HG03135 (cell line): Measurements from ENCODE around the gene ATP11B.
"Not testable (repeated sequence)": the region's sequence is repeated elsewhere in the genome, so short reads cannot be mapped to it uniquely, and the experiment has no call there.

Experiments used
- ATAC-seq: cut with Tn5 transposase; IDR thresholded peaks from one replicate; pipeline ENCODE4 v1.9.1; 2021; ENCODE audit warnings: mild to moderate bottlenecking, moderate library complexity; ENCODE audit not compliant: unreplicated experiment

ATP11B gene

GRCh38 chr3:182794455-182795388 is 1.4 kb downstream of the ATP11B start:
- ATAC-seq = no peak

DNA sequence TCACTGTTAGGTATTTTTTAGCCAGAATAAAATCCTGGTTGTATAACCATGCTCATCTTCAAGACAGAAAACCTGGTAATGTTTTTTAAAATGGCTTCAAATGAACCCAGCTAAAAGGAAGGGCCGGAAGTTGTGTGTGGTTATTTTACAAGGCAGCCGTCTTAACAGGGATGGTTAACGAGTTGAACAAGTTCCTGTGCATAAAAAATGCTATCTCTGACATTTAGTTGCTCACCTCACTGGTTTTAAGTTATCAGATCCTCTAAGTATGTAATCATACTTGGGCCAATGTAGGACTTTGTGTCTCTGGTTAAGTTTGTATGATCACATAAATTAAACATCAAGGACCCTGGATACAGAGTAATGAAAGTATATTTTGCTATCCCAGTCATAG is 2.1 kb downstream of the ATP11B start:
- ATAC-seq = peak; percentile 25

DNA sequence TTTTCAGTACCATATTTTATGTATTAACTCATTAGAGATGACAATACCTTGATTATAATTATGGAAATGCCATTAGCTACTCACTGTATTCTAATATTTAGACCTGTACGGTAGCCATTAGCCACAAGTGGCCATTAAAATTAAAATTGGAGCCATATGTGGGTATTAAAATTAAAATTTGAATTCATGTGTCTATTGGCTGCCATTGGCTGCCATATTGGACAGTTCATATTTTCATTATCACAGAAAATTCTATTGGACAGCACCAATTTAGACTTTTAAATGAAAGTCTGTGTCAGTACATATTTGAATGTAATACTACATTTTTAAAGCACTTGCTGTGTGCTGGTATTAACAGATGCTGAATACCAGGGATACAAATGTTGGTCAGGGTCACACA is 3.0 kb downstream of the ATP11B start:
- no peak for ATAC-seq

DNA sequence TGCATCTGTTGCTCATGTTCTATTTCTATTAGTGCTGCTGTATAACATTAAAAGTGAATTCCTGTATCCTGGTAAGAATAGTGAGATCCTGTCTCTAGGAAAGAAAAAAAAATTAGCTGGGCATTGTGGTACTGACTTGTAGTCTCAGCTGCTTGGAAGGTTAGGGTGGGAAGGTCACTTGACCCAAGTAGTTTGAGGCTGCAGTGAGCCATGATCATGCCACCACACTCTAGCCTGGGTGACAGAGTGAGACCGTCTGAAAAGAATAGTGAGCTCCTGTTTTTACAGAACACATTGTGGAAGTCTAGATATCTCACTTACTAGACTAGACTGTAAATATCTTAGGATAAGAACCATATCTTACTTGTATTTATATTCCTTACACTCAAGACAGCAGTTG is 4.6 kb downstream of the ATP11B start:
- ATAC-seq = no peak

- ATAC-seq = not testable (repeated sequence)
Measured at GRCh38 chr3:182799143-182799542, 5.8 kb downstream of the ATP11B start.

GRCh38 chr3:182800508-182800907 is 7.2 kb downstream of the ATP11B start:
- ATAC-seq = no peak

DNA sequence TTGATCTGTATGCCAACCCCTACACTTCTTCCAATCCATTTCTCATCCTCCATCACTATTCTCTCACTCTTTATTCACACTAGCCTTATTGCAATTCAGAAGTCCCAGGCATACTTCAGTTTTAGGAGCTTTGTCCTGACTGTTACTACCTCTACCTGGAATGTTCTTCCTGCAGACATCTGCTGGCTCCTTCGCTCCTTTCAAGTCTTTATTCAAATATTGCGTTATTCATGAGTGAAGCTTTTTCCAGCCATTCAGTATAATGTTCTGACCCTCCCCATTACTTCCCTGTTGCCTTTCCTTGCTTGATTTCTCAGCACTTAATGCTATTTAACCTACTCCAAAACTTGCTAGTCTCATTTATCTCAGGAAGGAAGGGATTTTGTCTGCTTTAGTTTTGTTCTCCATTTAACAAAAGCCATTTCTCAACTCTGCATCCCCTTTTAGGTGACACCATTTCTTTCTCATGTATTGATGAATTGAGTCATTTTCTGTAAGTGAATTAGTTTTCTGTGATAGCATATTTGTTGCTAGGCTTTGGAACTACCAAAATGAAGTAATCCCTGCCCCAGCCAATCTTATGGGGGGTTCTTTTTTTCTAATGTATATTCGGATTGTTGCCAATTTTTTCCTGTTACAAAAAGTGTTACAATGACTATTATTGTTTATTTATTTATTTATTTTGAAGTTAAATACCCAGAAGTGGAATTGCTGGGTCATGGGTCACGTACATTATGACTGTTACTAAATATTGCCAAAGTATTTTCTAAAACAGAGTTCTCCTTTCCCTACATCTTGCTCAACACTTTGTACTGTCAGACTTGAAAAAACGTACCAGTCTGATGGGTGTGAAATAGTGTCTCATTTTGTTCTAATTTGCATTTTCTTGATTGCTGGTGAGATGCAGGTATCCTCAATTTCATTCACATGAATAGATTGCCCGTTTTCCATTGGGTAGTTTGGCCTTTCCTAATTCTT is 9.4 kb downstream of the ATP11B start:
- no peak for ATAC-seq

GRCh38 chr3:182803596-182803995 is 10.3 kb downstream of the ATP11B start:
- no peak for ATAC-seq

DNA sequence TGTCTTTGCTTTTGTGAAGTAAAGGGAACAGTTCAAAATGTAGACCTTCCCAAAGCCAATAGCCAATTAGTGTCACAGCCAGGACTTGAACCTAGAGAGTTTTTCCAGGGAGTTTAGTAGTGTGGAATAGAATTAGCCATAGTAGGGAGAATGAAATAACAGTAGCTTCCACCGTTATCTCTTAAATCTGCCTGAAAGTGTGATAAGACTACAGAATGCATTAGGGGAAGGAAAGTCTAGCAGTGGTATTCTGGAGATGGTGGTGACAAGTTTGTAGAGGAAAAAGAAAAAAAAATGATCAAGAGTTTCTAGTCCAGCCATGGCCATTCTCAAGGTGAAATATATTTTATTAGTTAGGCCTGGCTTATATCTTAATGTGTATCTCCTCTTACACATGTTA is 13.8 kb downstream of the ATP11B start:
- no peak for ATAC-seq

GRCh38 chr3:182808041-182808770 is 14.9 kb downstream of the ATP11B start:
- no peak for ATAC-seq

DNA sequence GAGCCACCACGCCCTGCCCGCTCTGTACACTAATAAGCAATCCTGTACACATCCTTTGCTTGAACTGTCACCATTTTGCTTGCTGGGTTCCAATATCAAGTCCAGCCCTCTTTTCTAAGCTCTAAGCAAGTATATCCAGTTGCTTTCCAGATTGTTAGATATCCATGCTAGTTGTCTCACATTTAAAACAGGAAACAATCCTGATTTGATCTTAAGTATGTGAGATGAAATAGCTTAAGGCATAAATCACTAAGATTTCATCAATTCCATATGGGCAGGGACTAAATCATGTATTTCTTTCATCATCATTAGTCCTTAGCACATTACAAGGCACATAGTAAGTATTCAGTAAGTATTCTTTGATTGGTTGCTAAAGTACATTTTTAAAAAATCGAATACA is 16.2 kb downstream of the ATP11B start:
- no peak for ATAC-seq

DNA sequence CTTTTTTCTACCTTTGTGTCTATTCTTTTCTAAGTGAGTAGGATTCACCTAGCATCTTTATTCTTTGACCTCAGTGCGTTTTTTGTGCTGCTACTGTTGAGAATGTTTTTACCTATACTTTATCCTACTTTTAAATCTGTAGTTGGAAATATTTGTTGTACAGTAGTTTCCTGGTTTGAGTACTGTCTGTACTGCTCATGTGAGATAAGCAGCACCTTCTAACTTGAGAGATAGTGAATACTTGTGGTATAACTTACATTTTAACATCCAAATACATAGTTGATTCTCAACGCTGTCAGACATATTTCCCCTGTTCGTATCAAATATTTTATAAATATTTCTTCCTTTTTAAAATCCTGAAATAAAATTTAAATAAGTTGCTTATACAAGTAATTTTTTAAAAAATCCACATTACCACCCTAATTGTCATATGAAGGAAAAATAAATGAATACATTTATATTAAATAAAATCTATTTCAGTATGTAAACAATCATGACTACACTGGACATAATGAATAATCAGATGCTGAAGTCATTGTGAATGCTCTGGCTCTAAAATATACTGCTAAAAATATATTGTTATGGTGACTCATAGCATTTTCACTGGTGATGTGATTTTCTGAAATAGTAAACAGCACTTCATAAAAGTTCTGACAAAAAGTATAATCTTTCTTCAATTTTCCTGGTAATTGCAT is 17.4 kb downstream of the ATP11B start:
- ATAC-seq = no peak

GRCh38 chr3:182811269-182811596 is 17.9 kb downstream of the ATP11B start:
- ATAC-seq = no peak

GRCh38 chr3:182812123-182812522 is 18.8 kb downstream of the ATP11B start:
- no peak for ATAC-seq

DNA sequence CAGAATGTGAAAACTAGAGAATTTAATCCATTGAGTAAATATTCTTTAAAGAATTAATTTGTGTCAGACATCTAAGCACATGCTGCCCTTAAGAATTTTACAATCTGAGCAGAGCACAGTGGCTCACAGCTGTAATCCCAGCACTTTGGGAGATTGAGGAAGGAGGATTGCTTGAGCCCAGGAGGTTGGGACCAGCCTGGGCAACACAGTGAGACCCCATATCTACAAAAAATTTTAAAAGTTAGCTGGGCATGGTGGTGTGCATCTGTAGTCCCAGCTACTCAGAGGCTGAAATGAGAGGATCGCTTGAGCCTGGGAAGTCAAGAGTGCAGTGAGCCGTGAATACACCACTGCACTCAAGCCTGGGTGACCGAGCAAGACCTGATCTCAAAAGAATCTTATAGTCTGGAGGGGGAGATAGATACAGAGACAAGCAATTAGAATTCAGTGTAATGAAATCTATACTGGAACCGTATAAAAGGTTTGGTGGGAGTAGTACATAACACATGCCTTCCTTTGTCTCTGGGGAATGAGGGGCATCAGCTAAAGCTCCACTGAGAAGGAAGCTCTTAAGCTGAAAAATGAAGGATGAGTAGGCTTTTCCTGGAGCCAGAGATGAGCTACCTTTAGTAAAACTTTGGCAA is 21.2 kb downstream of the ATP11B start:
- no peak for ATAC-seq

DNA sequence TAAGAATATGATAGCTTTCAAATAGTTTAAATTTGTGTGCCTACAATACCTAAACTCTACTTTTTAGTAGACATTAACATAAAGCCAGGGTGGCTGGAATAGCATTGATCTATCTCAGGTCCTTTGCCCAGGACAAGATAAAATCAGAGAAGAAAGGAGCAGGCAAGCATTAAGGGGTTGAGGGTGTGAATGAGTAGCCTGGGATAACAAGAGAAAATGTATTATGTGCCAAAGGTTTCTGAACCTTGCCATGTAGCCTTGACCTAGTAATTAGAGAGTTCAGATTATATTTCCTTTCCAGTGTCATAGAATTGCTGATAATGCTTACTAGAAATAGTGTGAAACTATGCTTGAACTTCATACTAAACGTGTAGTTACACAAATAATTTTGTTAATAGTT is 22.9 kb downstream of the ATP11B start:
- no peak for ATAC-seq

DNA sequence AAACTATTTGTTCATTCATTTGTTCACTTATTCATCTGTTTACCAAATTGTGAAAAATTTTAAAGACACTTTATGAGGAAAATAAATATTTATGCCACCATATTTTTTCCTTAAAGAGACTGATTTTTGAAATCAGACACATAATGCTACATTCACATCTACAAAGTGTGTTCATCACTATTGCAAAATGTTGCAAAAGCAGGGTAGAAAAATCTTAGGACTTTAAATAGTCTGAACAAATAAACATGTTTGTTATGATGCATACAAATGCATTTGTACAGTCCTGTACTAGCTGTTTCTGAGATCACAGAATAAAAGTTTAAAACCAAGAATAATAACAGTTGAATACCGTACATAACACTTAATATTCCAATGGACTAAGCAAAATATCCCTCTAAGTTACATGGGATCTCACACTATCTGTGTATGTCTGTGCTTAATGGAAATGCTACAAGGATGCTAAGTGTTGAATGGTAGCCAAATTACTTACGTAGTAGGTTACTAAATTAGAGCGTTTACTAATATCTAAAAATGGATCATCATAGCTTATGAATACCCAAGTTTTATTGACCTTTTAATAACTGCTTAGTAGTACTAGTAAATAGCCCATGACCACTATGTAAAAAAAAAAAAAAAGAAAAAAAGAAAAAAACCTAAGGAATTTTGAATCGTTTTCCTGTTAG is 25.1 kb downstream of the ATP11B start:
- ATAC-seq = no peak

DNA sequence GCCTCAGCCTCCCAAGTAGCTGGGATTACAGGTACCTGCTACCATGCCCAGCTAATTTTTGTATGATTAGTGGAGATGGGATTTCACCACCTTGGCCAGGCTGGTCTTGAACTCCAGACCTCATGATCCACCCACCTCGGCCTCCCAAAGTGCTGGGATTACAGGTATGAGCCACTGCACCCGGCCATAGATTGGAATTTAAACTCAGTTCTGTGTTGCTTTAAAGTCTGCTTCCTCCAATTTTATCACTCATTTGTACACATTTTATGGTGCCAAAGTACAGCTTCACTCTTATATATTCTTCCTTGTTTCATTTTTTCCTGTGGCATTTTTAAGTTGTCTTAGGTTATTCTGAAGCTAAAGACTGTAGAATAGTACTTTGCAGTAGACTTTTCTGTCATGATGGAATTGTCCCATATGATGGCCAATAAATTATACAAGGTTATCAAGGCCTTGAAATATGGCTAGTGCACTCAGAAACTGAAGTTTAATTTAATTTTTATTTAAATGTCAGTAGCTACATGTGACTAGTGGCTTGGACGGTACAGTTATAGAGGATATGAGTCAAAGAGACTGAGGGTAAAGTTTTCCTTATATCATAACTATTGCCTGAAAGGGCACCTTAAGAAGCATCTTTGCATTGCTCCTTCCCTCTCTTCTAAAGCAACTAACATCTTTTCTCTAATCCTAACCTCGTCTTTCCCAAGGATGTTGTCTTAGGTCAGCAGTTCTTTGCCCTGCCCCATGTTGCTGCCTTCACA is 28.1 kb downstream of the ATP11B start:
- no peak for ATAC-seq

GRCh38 chr3:182822260-182822659 is 29.0 kb downstream of the ATP11B start:
- ATAC-seq = not testable (repeated sequence)
